Neural cell (in vitro differentiated cells): ENCODE results near the gene PLIN4. TPM values are rescaled to one million over a fixed set of nuclear protein-coding genes. Genes with fewer than 3 reads are reported as not detected.

Experiments used
- H2AFZ ChIP-seq: fragments of 200-600, 300-800 bp; sonication (generic), shearing (Covaris generic); 2 replicates; pipeline ENCODE4 v1.6.0; 2014; ENCODE audit warnings: low read depth, mild to moderate bottlenecking, antibody characterized with exemption, low read length, moderate library complexity
- H3F3A ChIP-seq: fragments of 200-600 bp; shearing (Covaris generic); 2 replicates; pipeline ENCODE4 v1.6.1; 2016; ENCODE audit warnings: mild to moderate bottlenecking, moderate library complexity, mixed read lengths, antibody characterized with exemption, low read length; ENCODE audit not compliant: insufficient read depth, poor library complexity, severe bottlenecking
- H3K27ac ChIP-seq: fragments of 200-600, 300-800 bp; sonication (generic), shearing (Covaris generic); 2 replicates; pipeline ENCODE4 v1.5.1; 2014; ENCODE audit warnings: mild to moderate bottlenecking, low read length, moderate library complexity
- H3K27me3 ChIP-seq: fragments of 300-800, 200-600 bp; sonication (generic), shearing (Covaris generic); 2 replicates; pipeline ENCODE4 v1.6.0; 2014; ENCODE audit warnings: mild to moderate bottlenecking, low read depth, low read length, moderate library complexity; ENCODE audit not compliant: insufficient read depth
- H3K36me3 ChIP-seq: fragments of 300-800, 200-600 bp; sonication (generic), shearing (Covaris generic); 2 replicates; pipeline ENCODE4 v1.5.1; 2014; ENCODE audit warnings: mild to moderate bottlenecking, antibody characterized with exemption, low read length, moderate library complexity; ENCODE audit not compliant: insufficient read depth
- H3K4me2 ChIP-seq: fragments of 300-800, 200-600 bp; sonication (generic), shearing (Covaris generic); 2 replicates; pipeline ENCODE4 v1.6.0; 2014; ENCODE audit warnings: mild to moderate bottlenecking, low read length
- H3K4me3 ChIP-seq: fragments of 300-800, 200-600 bp; sonication (generic), shearing (Covaris generic); 2 replicates; pipeline ENCODE4 v1.5.1; 2014; ENCODE audit warnings: mild to moderate bottlenecking, low read length, moderate library complexity
- H3K79me2 ChIP-seq: fragments of 200-600 bp; shearing (Covaris generic); replicated peaks from 2 replicates; pipeline ENCODE4 v1.6.0; 2014; ENCODE audit warnings: mild to moderate bottlenecking, low read length, moderate library complexity; ENCODE audit not compliant: insufficient read depth
- H3K9ac ChIP-seq: fragments of 300-800, 200-600 bp; sonication (generic), shearing (Covaris generic); 2 replicates; pipeline ENCODE4 v1.6.1; 2016; ENCODE audit warnings: mild to moderate bottlenecking, low read length, mixed read lengths
- H3K9me2 ChIP-seq: fragments of 200-600 bp; shearing (Covaris generic); 2 replicates; pipeline ENCODE4 v1.6.1; 2016; ENCODE audit warnings: mild to moderate bottlenecking, low read length, mixed read lengths; ENCODE audit not compliant: insufficient read depth
- H3K9me3 ChIP-seq: fragments of 200-600, 300-800 bp; sonication (generic), shearing (Covaris generic); 2 replicates; pipeline ENCODE4 v1.6.1; 2016; ENCODE audit warnings: mild to moderate bottlenecking, mixed run types, low read length, moderate library complexity, mixed read lengths
- H4K20me1 ChIP-seq: fragments of 200-600 bp; shearing (Covaris generic); 2 replicates; pipeline ENCODE4 v1.6.1; 2016; ENCODE audit warnings: mild to moderate bottlenecking, mixed run types; ENCODE audit not compliant: insufficient read depth
- CTCF ChIP-seq: fragments of 450-650 bp; IDR thresholded peaks from 2 replicates; pipeline ENCODE4 v1.5.1; 2014; ENCODE audit warnings: antibody characterized with exemption, mild to moderate bottlenecking, moderate library complexity; ENCODE audit not compliant: poor library complexity, severe bottlenecking
- MXI1 ChIP-seq: fragments of 450-650 bp; conservative IDR thresholded peaks from 2 replicates; pipeline ENCODE4 v1.6.1; 2014; ENCODE audit warnings: antibody characterized with exemption, mild to moderate bottlenecking; ENCODE audit not compliant: poor library complexity, severe bottlenecking
- POLR2AphosphoS5 ChIP-seq: IDR thresholded peaks from 2 replicates; pipeline ENCODE4 v1.6.1; 2012
- SMC3 ChIP-seq: fragments of 450-650 bp; conservative IDR thresholded peaks from 2 replicates; pipeline ENCODE4 v1.6.1; 2014; ENCODE audit warnings: antibody characterized with exemption, mild to moderate bottlenecking, moderate library complexity; ENCODE audit not compliant: poor library complexity
- TAF1 ChIP-seq: IDR thresholded peaks from 2 replicates; pipeline ENCODE4 v1.6.1; 2012; ENCODE audit warnings: low read depth
- polyA plus RNA-seq: library from polyadenylated mRNA; depleted of rRNA; stranded (reverse); fragments of >200 nt; gene quantifications from 2 replicates; pipeline ENCODE4 v1.2.3, GENCODE V29; 2014
- TF ChIP-seq, protein P1 (sequence below): IDR thresholded peaks from 2 replicates; pipeline ENCODE4 v1.6.1; 2012; ENCODE audit warnings: borderline replicate concordance

Gene PLIN4
- polyA plus RNA-seq, 1 donor from 2014 or later, result not detected

- Histone ChIP-seq H3F3A (peaks cover 3% of the 10 kb centered on the region), H3K36me3 (no peaks in the 10 kb centered on the region), H3K4me3 (peak within 1 kb of the TSS; percentile 88), H3K9me2 (no peaks in the 10 kb centered on the region), H3K79me2 (peaks cover 22% of the 10 kb centered on the region), H4K20me1 (no peaks in the 10 kb centered on the region), H3K27ac (peak within 1 kb of the TSS; percentile 84), H3K9me3 (no peaks in the 10 kb centered on the region), H3K27me3 (no peaks in the 10 kb centered on the region), H3K4me2 (peak within 1 kb of the TSS; percentile 70), H3K9ac (peak within 1 kb of the TSS; percentile 79), H2AFZ (peak within 1 kb of the TSS; percentile 54)
- TF ChIP-seq MXI1, result peak; percentile 29
- peak; percentile 65 for TF ChIP-seq POLR2AphosphoS5
- TF ChIP-seq, protein P1, sequence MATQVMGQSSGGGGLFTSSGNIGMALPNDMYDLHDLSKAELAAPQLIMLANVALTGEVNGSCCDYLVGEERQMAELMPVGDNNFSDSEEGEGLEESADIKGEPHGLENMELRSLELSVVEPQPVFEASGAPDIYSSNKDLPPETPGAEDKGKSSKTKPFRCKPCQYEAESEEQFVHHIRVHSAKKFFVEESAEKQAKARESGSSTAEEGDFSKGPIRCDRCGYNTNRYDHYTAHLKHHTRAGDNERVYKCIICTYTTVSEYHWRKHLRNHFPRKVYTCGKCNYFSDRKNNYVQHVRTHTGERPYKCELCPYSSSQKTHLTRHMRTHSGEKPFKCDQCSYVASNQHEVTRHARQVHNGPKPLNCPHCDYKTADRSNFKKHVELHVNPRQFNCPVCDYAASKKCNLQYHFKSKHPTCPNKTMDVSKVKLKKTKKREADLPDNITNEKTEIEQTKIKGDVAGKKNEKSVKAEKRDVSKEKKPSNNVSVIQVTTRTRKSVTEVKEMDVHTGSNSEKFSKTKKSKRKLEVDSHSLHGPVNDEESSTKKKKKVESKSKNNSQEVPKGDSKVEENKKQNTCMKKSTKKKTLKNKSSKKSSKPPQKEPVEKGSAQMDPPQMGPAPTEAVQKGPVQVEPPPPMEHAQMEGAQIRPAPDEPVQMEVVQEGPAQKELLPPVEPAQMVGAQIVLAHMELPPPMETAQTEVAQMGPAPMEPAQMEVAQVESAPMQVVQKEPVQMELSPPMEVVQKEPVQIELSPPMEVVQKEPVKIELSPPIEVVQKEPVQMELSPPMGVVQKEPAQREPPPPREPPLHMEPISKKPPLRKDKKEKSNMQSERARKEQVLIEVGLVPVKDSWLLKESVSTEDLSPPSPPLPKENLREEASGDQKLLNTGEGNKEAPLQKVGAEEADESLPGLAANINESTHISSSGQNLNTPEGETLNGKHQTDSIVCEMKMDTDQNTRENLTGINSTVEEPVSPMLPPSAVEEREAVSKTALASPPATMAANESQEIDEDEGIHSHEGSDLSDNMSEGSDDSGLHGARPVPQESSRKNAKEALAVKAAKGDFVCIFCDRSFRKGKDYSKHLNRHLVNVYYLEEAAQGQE, result no peak
Measured at GRCh38 chr19:4472174-4472974, 45.9 kb downstream of the PLIN4 start, which contains the start of gene HDGFL2. TSS of gene HDGFL2 (plus strand) at chr19:4472297. CDS start at chr19:4472351, 54 bp downstream.

DNA sequence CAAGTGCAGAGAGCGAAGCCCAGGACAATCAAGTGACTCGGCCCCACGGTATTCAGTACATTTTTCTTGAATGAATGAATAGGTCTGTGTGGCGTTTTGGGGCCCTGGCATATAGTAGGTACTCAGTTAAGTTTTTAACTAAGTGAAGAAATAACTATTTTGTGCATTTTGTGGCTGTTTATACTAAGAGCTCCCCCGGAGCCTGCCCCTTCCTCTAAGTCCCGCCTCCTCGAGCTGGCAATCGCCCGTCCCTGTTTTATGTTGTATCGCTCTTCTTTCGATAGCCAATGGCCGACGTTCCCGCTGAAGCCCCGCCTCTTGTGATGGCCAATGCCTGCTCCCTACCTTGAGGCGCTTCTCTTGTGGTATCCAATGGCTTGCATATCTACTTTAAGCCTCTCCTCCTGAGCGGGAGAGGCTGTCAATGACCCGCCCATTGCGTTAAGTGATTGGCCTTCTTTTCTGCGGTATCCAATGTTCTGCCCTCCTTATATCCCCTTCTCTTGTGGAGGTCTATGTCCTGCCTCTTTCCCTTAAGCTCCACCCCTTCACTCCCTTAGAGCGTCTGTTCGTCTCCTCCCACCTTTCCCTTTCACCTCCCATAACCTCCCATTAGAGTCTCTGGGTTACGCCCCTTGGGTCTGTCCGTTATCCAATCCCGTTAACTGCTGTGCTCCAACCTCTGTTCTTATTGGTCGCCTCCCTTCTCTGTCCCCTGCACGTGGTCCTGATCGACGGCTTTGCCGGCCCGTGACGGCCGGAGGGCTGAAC lies 46.7 kb downstream of the PLIN4 start:
- H3K27ac ChIP-seq, result peak overlapping the region; percentile 84
- H2AFZ ChIP-seq, result peak overlapping the region; percentile 54

GRCh38 chr19:4467835-4468234 lies 50.5 kb downstream of the PLIN4 start:
- peaks cover 3% of the 10 kb centered on the region for H3F3A ChIP-seq
- no peak overlapping the region for H3K4me2 ChIP-seq
- no peaks in the 10 kb centered on the region for H3K9me2 ChIP-seq
- peaks cover 5% of the 10 kb centered on the region for H3K79me2 ChIP-seq
- no peaks in the 10 kb centered on the region for H3K27me3 ChIP-seq
- no peaks in the 10 kb centered on the region for H4K20me1 ChIP-seq
- no peak overlapping the region for H3K27ac ChIP-seq
- H2AFZ ChIP-seq, result no peak overlapping the region
- H3K9ac ChIP-seq, result no peak overlapping the region
- no peaks in the 10 kb centered on the region for H3K36me3 ChIP-seq
- no peaks in the 10 kb centered on the region for H3K9me3 ChIP-seq
- no peak overlapping the region for H3K4me3 ChIP-seq
- TF ChIP-seq MXI1 (no peak), POLR2AphosphoS5 (no peak), TAF1 (no peak), CTCF (no peak)
- TF ChIP-seq, protein P1, result no peak

More for the DNA sequence above, 46.7 kb downstream of the PLIN4 start:
- Histone ChIP-seq H3K36me3 (no peaks in the 10 kb centered on the region), H3K9me3 (no peaks in the 10 kb centered on the region), H3K9ac (peak overlapping the region; percentile 64), H4K20me1 (no peaks in the 10 kb centered on the region), H3K9me2 (no peaks in the 10 kb centered on the region), H3K4me2 (peak overlapping the region; percentile 35), H3K79me2 (peaks cover 22% of the 10 kb centered on the region), H3K4me3 (peak overlapping the region; percentile 88), H3K27me3 (no peaks in the 10 kb centered on the region), H3F3A (peaks cover 3% of the 10 kb centered on the region)
- TF ChIP-seq SMC3 (no peak), POLR2AphosphoS5 (peak; percentile 76)
